GM12864 (cell line): ENCODE results near the gene USP15.
A peak's percentile ranks its signal among the peaks of the same experiment; 100 is the strongest.

Source experiments
- DNase-seq: peaks from one replicate; pipeline ENCODE4 v3.0.0-alpha.2; 2011; ENCODE audit warnings: low read depth
- H3K4me3 ChIP-seq: 2 replicates; pipeline ENCODE4 v1.5.1; 2011; ENCODE audit warnings: mild to moderate bottlenecking, low read depth, low read length, control low read depth
- CTCF ChIP-seq: IDR thresholded peaks from 2 replicates; pipeline ENCODE4 v1.5.1; 2011; ENCODE audit warnings: low read depth, mild to moderate bottlenecking, moderate library complexity, low read length, control low read depth, inconsistent platforms; ENCODE audit errors: missing control alignments

The USP15 gene

DNA sequence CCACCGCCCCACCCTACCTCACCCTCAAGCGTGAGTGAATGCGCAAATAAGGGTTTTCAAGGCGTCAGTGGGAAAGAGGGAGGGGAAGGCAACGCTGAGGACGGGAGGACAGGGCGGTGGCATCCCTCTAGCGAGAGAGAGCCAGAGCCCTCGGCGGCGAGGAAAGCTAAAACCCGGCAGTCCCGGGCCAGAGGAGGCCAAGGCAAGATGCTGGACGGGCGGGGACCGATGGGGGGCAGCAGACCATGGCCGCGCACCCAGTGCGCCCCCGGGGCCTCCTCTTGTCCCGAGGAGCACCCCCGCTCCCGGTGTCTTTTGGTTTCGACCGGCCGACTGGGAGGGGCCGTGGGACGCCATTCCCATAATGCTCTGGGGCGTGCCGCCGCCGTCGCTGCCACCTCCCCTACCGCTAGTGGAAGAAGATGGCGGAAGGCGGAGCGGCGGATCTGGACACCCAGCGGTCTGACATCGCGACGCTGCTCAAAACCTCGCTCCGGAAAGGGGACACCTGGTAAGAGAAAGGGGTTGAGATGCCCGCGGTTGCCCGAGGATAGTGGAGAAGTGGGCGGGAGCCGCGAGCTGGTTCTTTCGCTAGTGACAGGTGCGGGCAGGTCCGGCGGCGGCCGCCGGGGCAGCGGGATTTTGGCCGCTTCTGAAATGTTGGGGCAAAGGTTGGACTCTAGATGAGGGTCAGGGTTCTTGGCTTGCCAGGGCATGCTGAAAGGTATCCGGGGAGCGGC is at the start of gene USP15:
Gene USP15 (plus strand): TSS at position 412 of the 740 bp plus-strand sequence. CDS start 11 bp downstream, at position 423.
- DNase-seq = peak; percentile 93
- peak; percentile 68 for TF ChIP-seq CTCF
- H3K4me3 ChIP-seq = peak within 1 kb of the TSS; percentile 76

GRCh38 chr12:62210422-62210821 is 49.8 kb upstream of the USP15 start:
- peak; percentile 7 for DNase-seq
- TF ChIP-seq CTCF = peak; percentile 83
- no peak overlapping the region for H3K4me3 ChIP-seq

GRCh38 chr12:62211510-62211909 is 48.7 kb upstream of the USP15 start:
- no peak overlapping the region for H3K4me3 ChIP-seq
- DNase-seq = no peak
- TF ChIP-seq CTCF = no peak

DNA sequence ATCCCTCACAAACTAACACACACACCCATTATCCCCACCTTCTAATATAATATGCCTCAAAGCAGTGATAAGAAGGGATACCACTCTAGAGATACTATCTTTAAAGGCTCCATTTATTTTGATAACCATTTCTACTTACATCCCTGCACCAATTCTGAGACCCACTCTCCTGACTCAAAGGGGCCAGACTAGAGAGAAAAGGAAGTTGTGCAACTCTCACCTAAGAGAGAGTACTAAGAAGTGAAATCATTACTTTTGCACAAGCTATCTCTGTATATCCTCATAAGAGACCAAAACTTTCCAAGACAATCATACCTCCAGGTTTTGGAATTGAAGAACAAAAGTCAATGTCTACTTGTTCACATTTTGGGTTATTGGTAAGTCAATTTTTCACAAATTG is 45.4 kb upstream of the USP15 start:
- TF ChIP-seq CTCF = no peak
- no peak overlapping the region for H3K4me3 ChIP-seq
- no peak for DNase-seq

- no peak for DNase-seq
- H3K4me3 ChIP-seq = no peak overlapping the region
- TF ChIP-seq CTCF = no peak
Measured at GRCh38 chr12:62215506-62215905, 44.7 kb upstream of the USP15 start.

GRCh38 chr12:62217466-62218194 is 42.6 kb upstream of the USP15 start:
- no peak for TF ChIP-seq CTCF
- DNase-seq = no peak
- no peak overlapping the region for H3K4me3 ChIP-seq
